B cell (primary cell): ENCODE results near the gene CBX3. TPM values are rescaled to one million over a fixed set of nuclear protein-coding genes. Genes with fewer than 3 reads are reported as not detected.

ENCODE experiments used
- ATAC-seq: fragments of 200-7000 bp; cut with Tn5 transposase; one replicate; pipeline ENCODE4 v1.10.0; 2021; ENCODE audit warnings: low read depth, mild to moderate bottlenecking, moderate number of reproducible peaks, moderate library complexity
- CTCF ChIA-PET: fragments of 350-600 bp; sonication (Branson Sonifier 250); formaldehyde crosslinking; loops from one replicate; lab custom pipeline; 2021; ENCODE audit warnings: antibody characterized with exemption, inconsistent platforms; lab: Charles Lee
- POLR2A ChIA-PET: fragments of 350-600 bp; sonication (Branson Sonifier 250); formaldehyde crosslinking; loops from one replicate; lab custom pipeline; 2021; ENCODE audit warnings: antibody characterized with exemption; lab: Charles Lee
- DNase-seq: peaks from one replicate; pipeline ENCODE4 v3.0.0; 2013
- H2AFZ ChIP-seq: 2 replicates; pipeline ENCODE4 v1.6.1; 2012; ENCODE audit warnings: mild to moderate bottlenecking, low read depth, low read length; ENCODE audit not compliant: insufficient read depth, poor library complexity, severe bottlenecking
- H3K27ac ChIP-seq, 2 donors: 1 replicate in 1 of 2; 2 replicates in 1 of 2; pipeline ENCODE4 v1.5.1; 2012 to 2013; ENCODE audit warnings: low read length in 2 of 2, mild to moderate bottlenecking in 2 of 2, moderate library complexity in 1 of 2
- H3K27me3 ChIP-seq, 4 experiments: fragments of 200-600 bp in 1 of 4; sonication (generic) in 1 of 4; replicated peaks in 1 of 4; 1 replicate in 2 of 4; 2 replicates in 2 of 4; pipeline versions ENCODE4 v1.6.1 to v1.7.0; 2013 to 2016; ENCODE audit warnings: low read length in 3 of 4, mild to moderate bottlenecking in 2 of 4, mixed read lengths in 1 of 4, moderate library complexity in 1 of 4; ENCODE audit not compliant: insufficient read depth in 4 of 4, control insufficient read depth in 3 of 4; ENCODE audit errors: control extremely low read depth in 1 of 4
- H3K36me3 ChIP-seq, 2 experiments: replicated peaks in 1 of 2; 1 replicate in 1 of 2; 2 replicates in 1 of 2; pipeline versions ENCODE4 v1.6.1 to v1.7.1; 2013; ENCODE audit warnings: low read length in 1 of 2; ENCODE audit not compliant: insufficient read depth in 2 of 2, control insufficient read depth in 1 of 2; ENCODE audit errors: control extremely low read depth in 1 of 2, extremely low read depth in 1 of 2
- H3K4me1 ChIP-seq, 2 donors: fragments of 200-600 bp in 1 of 2; sonication (generic) in 1 of 2; 1 replicate in 1 of 2; 2 replicates in 1 of 2; pipeline versions ENCODE4 v1.5.1 to v1.6.1; 2013 to 2017; ENCODE audit warnings: low read length in 2 of 2; ENCODE audit not compliant: control insufficient read depth in 2 of 2, insufficient read depth in 2 of 2
- H3K4me2 ChIP-seq: replicated peaks from 2 replicates; pipeline ENCODE3; 2012; ENCODE audit warnings: mild to moderate bottlenecking, low read depth, low read length; ENCODE audit not compliant: poor library complexity, severe bottlenecking
- H3K4me3 ChIP-seq, 5 experiments: fragments of 200-600 bp in 1 of 5; sonication (generic) in 1 of 5; 1 replicate in 3 of 5; 2 replicates in 2 of 5; pipeline versions ENCODE4 v1.5.1 to v1.7.0; 2011 to 2016; ENCODE audit warnings: low read length in 4 of 5, mild to moderate bottlenecking in 4 of 5, low read depth in 2 of 5, control low read depth in 1 of 5, moderate library complexity in 1 of 5; ENCODE audit not compliant: insufficient read depth in 1 of 5; ENCODE audit errors: control extremely low read depth in 1 of 5, extremely low read depth in 1 of 5
- H3K79me2 ChIP-seq: fragments of 200-600 bp; sonication (generic); one replicate; pipeline ENCODE4 v1.6.0; 2016; ENCODE audit warnings: low read length; ENCODE audit not compliant: control insufficient read depth, insufficient read depth
- H3K9ac ChIP-seq: fragments of 200-600 bp; sonication (generic); 2 replicates; pipeline ENCODE4 v1.6.1; 2017; ENCODE audit warnings: mild to moderate bottlenecking, low read length, moderate library complexity
- H3K9me3 ChIP-seq, 3 donors: one replicate each; pipeline versions ENCODE4 v1.6.1 to v1.7.1; 2013; ENCODE audit warnings: low read length in 2 of 3; ENCODE audit not compliant: control insufficient read depth in 2 of 3, insufficient read depth in 1 of 3; ENCODE audit errors: control extremely low read depth in 1 of 3
- H4K20me1 ChIP-seq: 2 replicates; pipeline ENCODE4 v1.6.0; 2012; ENCODE audit warnings: mild to moderate bottlenecking, low read length; ENCODE audit not compliant: insufficient read depth, control insufficient read depth, poor library complexity, severe bottlenecking
- H3K27ac Mint-ChIP-seq: one replicate; pipeline ENCODE4 v1.8.0; 2021; ENCODE audit warnings: mixed read lengths
- H3K27me3 Mint-ChIP-seq: one replicate; pipeline ENCODE4 v1.8.0; 2021; ENCODE audit warnings: mixed read lengths
- H3K4me1 Mint-ChIP-seq: one replicate; pipeline ENCODE4 v1.8.0; 2021; ENCODE audit warnings: mixed read lengths
- H3K4me3 Mint-ChIP-seq: one replicate; pipeline ENCODE4 v1.8.0; 2021; ENCODE audit warnings: mixed read lengths
- H3K9me3 Mint-ChIP-seq: one replicate; pipeline ENCODE4 v1.8.0; 2022; ENCODE audit warnings: mixed read lengths; ENCODE audit not compliant: insufficient read depth
- CTCF ChIP-seq: fragments of 200-600 bp; IDR thresholded peaks from one replicate; pipeline ENCODE4 v1.8.0; 2022; ENCODE audit warnings: antibody characterized with exemption, mild to moderate bottlenecking
- EZH2 ChIP-seq: IDR thresholded peaks from 2 replicates; pipeline ENCODE4 v1.6.1; 2012; ENCODE audit warnings: borderline replicate concordance, low read depth, mild to moderate bottlenecking, moderate library complexity, low read length; ENCODE audit not compliant: insufficient read depth, poor library complexity, severe bottlenecking
- WGBS: methylation state at CpG from one replicate; pipeline ENCODE4 v1.1.5; 2013; ENCODE audit warnings: missing lambda C conversion rate; ENCODE audit not compliant: insufficient coverage; 5-methylcytosine and 5-hydroxymethylcytosine counted together
- intact Hi-C: fragments of 100-400 bp; cut with micrococcal nuclease; formaldehyde crosslinking; loops from one replicate; pipeline ENCODE4 v1.10.0; 2022
- polyA plus RNA-seq: library from polyadenylated mRNA; depleted of rRNA; stranded (reverse); fragments of >200 nt; gene quantifications from 2 replicates; pipeline ENCODE4 v1.2.3, GENCODE V29; 2012
- total RNA-seq, 2 donors: library from RNA; stranded (reverse); fragments of 120-200 nt in 1 of 2; gene quantifications; 1 replicate in 1 of 2; 2 replicates in 1 of 2; pipeline versions ENCODE4 v1.2.3 to v1.2.4, GENCODE V29; 2013 to 2022

The CBX3 gene
- total and polyA plus RNA-seq, 2 donors (not counting 1 experiment from before 2014, with no cell fraction given): 43.9 to 126 TPM

GRCh38 chr7:26212921-26213718 is 11.6 kb downstream of the CBX3 start:
- Histone ChIP-seq H3K27ac (no peak overlapping the region), H3K4me1 (no peaks in the 10 kb centered on the region), H3K9me3 (no peaks in the 10 kb centered on the region), H3K4me3 (no peak overlapping the region), H3K4me2 (no peak overlapping the region), H3K36me3 (peaks cover 2 to 41% of the 10 kb centered on the region in 2 experiments), H3K27me3 (no peaks in the 10 kb centered on the region), H2AFZ (no peak overlapping the region), H3K79me2 (no peaks in the 10 kb centered on the region), H4K20me1 (no peaks in the 10 kb centered on the region), H3K9ac (no peak overlapping the region)
- H3K9me3 Mint-ChIP-seq: no peaks in the 10 kb centered on the region
- no peak overlapping the region for H3K27ac Mint-ChIP-seq
- TF ChIP-seq CTCF (no peak), EZH2 (no peak)
- 100% methylated on average over 1 of the region's 2 CpGs for WGBS
- ChIA-PET POLR2A (no interaction called here), CTCF (interaction anchor here (1.2 kb wide), 1 partner anchor 320 kb away, joined by 4 read pairs; no protein-coding TSS in a partner anchor)
- no peaks in the 10 kb centered on the region for H3K27me3 Mint-ChIP-seq
- DNase-seq (no peak), ATAC-seq (no peak)
- peaks cover 10% of the 10 kb centered on the region for H3K4me1 Mint-ChIP-seq
- intact Hi-C loops: no loop called here
- no peak overlapping the region for H3K4me3 Mint-ChIP-seq

- peaks cover 10% of the 10 kb centered on the region for H3K4me1 Mint-ChIP-seq
- H3K27ac Mint-ChIP-seq: no peak overlapping the region
- Histone ChIP-seq H3K4me3 (no peak overlapping the region), H3K36me3 (peaks cover 2 to 36% of the 10 kb centered on the region in 2 experiments), H3K27me3 (no peaks in the 10 kb centered on the region), H3K79me2 (no peaks in the 10 kb centered on the region), H3K9ac (no peak overlapping the region), H2AFZ (no peak overlapping the region), H3K27ac (no peak overlapping the region), H3K4me2 (no peak overlapping the region), H3K9me3 (no peaks in the 10 kb centered on the region), H3K4me1 (no peaks in the 10 kb centered on the region), H4K20me1 (no peaks in the 10 kb centered on the region)
- WGBS: no CpG with 5 or more reads among the region's 5 CpGs
- no peak for DNase-seq
- ChIA-PET CTCF (interaction anchor here (1.2 kb wide), 1 partner anchor 321 kb away, joined by 4 read pairs; no protein-coding TSS in a partner anchor), POLR2A (no interaction called here)
- TF ChIP-seq CTCF (no peak), EZH2 (no peak)
- no peaks in the 10 kb centered on the region for H3K27me3 Mint-ChIP-seq
- H3K4me3 Mint-ChIP-seq: no peak overlapping the region
- H3K9me3 Mint-ChIP-seq: no peaks in the 10 kb centered on the region
- intact Hi-C loops: no loop called here
- no peak for ATAC-seq
Measured at GRCh38 chr7:26213807-26214515, 12.4 kb downstream of the CBX3 start.
